SKM-1 treated with dmso at 0.1 percent for 144 hours (cell line): ENCODE measurements around the gene FUT4.
A peak's percentile ranks its signal among the peaks of the same experiment; 100 is the strongest.
"Not testable (repeated sequence)": the region's sequence is repeated elsewhere in the genome, so short reads cannot be mapped to it uniquely, and the experiment has no call there.

ENCODE experiments used
- DNase-seq: peaks from one replicate; lab custom pipeline; 2025; ENCODE audit not compliant: unreplicated experiment; lab: John Stamatoyannopoulos, UW

Gene FUT4

DNA sequence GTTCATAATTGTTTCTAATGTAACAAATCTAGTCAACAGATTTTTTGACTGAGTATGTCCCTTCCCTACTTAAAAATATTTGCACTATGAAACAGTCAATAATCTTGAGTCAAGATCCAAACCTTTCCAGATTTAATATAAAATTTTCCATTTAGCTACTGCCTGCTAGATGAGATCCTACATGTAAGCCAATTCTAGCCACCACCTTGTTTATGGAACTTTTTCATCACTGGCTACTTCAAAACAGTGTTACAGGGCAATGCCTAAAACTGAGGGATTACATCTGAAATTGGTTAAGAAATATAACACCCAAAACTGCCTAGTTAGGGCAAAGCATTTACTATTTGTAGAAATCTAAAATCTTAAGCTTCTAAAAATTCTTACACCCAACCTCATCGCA is 10.5 kb upstream of the FUT4 start:
- DNase-seq: no peak

GRCh38 chr11:94533696-94534630 is 9.8 kb upstream of the FUT4 start:
- DNase-seq: peak; percentile 40

DNA sequence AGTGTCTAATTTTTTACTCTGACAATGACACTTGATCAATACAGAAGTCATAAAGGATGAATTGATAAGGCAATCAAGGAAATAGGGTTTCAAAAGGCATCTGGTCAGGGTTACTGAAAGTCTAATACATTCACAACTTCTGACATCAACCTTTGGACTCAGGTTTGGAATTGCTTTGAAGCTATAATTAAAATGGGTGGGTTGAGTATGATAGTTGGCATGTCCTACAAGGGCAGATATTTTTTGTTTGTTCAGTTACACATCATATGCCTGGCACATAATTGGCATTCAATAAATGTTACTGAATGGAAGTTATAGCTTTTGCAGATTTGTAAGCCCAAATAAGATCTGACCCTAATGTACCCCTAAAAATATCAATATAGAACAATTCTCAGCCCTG is 7.3 kb upstream of the FUT4 start:
- no peak for DNase-seq

- no peak for DNase-seq
These were observed 6.6 kb upstream of the FUT4 start for GRCh38 chr11:94537031-94537600.

DNA sequence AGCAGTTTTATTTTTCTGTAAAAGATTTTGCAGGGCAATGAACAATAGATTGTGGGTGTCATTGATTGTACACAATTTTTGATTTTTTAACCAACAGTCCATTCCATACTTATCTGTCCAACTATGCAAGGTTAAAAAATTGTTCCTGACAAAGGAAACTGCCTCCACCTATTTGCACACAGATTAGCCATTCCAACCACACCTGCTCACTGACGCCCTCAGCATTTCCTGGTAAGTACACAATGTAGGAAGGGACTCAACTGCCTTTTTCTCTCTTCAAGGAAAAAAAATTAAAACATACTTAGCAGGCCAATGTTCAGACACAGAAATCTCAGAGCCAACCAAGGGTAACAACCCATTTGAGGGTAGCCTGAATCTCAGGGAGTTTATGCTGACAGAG is 4.3 kb upstream of the FUT4 start:
- DNase-seq: no peak

DNA sequence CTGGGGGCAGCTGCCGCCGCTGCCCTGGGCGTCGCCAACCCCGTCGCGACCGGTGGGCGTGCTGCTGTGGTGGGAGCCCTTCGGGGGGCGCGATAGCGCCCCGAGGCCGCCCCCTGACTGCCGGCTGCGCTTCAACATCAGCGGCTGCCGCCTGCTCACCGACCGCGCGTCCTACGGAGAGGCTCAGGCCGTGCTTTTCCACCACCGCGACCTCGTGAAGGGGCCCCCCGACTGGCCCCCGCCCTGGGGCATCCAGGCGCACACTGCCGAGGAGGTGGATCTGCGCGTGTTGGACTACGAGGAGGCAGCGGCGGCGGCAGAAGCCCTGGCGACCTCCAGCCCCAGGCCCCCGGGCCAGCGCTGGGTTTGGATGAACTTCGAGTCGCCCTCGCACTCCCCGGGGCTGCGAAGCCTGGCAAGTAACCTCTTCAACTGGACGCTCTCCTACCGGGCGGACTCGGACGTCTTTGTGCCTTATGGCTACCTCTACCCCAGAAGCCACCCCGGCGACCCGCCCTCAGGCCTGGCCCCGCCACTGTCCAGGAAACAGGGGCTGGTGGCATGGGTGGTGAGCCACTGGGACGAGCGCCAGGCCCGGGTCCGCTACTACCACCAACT is 1.0 kb downstream of the FUT4 start:
- DNase-seq: no peak

DNA sequence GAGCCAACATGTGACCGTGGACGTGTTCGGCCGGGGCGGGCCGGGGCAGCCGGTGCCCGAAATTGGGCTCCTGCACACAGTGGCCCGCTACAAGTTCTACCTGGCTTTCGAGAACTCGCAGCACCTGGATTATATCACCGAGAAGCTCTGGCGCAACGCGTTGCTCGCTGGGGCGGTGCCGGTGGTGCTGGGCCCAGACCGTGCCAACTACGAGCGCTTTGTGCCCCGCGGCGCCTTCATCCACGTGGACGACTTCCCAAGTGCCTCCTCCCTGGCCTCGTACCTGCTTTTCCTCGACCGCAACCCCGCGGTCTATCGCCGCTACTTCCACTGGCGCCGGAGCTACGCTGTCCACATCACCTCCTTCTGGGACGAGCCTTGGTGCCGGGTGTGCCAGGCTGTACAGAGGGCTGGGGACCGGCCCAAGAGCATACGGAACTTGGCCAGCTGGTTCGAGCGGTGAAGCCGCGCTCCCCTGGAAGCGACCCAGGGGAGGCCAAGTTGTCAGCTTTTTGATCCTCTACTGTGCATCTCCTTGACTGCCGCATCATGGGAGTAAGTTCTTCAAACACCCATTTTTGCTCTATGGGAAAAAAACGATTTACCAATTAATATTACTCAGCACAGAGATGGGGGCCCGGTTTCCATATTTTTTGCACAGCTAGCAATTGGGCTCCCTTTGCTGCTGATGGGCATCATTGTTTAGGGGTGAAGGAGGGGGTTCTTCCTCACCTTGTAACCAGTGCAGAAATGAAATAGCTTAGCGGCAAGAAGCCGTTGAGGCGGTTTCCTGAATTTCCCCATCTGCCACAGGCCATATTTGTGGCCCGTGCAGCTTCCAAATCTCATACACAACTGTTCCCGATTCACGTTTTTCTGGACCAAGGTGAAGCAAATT is 1.8 kb downstream of the FUT4 start:
- peak; percentile 40 for DNase-seq

- DNase-seq: no peak
These were observed 2.4 kb downstream of the FUT4 start for GRCh38 chr11:94546162-94546470.

DNA sequence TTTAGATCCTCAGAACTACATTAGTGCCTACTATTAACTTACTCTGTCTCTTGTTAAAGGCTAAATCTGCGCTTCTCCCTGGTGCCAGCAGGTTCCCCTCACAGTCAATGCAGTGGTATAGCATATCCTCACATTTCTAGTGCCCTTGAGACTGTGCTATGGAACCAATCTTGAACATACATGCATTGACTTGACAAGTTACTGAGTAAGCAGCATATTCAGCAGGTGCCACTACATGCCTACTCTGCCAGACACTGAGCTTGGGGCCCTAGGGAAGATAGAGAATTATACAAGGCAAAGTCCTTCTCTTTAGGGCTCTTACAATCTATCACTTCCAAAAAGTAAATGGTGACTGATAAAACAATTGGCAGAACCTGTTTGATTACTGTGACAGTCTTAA is 3.2 kb downstream of the FUT4 start:
- DNase-seq: peak; percentile 18

GRCh38 chr11:94549146-94549545 is 5.4 kb downstream of the FUT4 start:
- no peak for DNase-seq

DNA sequence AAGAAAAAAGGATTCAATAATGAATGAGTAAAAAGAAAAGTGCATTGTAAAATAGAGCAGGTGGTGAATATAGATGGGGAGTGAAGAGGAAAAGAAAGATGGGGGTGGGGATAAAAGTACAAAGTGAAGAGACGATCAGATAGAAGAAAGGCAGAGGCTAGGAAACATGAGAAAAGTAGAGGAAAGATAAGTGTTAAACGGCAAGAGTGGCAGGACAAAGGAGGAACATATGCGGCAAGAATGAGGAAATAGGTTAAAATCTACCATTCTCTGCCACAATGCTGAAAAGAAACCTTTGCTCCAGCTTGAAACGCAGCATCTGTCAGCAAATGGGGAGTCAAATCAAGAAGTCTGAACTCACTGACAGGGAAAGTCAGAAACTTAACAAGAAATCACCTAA is 6.8 kb downstream of the FUT4 start:
- DNase-seq: peak; percentile 69

- no peak for DNase-seq
These were observed 10.2 kb downstream of the FUT4 start for GRCh38 chr11:94553938-94554337.

DNA sequence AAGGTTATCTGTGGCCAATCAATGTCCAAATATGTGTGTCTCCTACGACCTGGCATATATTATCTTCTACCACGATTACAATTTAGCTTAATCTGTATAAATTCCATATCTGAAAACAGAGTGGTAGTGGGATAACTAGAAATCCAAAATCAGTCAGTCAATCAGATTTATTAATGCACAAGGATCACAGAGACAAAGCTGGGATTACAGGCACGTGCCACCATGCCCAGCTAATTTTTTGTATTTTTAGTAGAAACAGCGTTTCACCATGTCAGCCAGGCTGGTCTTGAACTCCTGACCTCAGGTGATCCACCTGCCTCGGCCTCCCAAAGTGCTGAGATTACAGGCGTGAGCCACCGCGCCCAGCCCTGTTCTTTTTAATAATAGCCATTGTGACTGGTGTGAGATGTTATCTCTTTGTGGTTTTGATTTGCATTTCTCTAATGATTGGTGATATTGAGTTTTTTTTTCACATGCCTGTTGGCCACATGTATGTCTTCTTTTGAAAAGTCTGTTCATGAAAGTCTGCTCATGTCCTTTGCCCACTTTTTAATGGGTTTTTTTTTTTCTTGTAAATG is 12.1 kb downstream of the FUT4 start:
- DNase-seq: not testable (repeated sequence)

DNA sequence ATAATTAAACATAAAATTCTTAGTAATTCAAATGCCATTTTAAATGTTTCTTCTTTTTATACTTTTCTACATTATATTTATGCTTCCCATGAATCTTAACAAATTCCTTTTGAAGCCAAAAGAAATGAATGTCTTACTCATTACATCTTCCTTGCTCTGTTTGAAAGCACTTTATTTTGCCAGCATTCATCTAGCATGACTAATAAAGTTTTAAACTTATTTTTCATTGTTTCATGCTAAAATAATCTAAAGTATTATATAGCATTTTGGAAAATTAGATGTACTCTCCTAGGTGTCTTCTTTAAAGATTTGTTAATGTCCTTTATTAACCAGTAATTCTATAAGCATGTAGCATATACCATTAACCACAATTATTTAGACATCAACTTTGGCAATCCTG is 13.7 kb downstream of the FUT4 start:
- DNase-seq: no peak

DNA sequence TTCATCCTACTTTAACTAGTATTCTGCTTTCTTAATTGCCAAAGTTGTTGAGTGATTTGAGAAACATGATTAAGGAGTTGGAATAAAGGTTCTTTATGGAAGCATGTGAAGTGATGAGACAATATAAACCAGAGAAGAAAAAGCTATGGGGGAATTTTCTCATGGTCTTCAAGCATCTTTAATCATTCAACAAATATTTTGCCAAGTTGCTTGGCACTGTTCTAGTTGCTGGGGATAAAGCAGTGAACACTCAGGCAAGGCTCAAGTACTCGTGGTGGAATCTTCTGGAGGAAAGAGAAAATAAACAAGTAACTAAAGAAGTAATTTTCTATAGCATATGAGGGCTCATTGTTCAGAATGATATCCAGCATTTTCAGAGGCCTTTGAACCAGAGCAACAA is 14.3 kb downstream of the FUT4 start:
- no peak for DNase-seq

DNA sequence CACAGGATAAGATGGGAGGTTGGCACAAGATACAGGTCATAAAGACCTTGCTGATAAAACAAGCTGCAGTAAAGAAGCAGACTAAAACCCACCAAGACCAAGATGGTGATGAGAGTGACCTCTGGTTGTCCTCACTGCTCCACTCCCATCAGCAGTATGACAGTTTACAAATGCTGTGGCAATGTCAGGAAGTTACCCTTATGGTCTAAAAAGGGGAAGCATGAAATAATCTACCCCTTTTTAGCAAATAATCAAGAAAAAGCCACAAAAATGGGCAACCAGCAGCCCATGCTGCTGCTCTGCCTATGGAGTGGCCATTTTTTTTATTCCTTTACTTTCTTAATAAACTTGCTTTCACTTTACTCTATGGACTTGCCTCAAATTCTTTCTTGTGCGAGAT is 14.7 kb downstream of the FUT4 start:
- DNase-seq: peak; percentile 91

- no peak for DNase-seq
These were observed 15.2 kb downstream of the FUT4 start for GRCh38 chr11:94558932-94559331.

DNA sequence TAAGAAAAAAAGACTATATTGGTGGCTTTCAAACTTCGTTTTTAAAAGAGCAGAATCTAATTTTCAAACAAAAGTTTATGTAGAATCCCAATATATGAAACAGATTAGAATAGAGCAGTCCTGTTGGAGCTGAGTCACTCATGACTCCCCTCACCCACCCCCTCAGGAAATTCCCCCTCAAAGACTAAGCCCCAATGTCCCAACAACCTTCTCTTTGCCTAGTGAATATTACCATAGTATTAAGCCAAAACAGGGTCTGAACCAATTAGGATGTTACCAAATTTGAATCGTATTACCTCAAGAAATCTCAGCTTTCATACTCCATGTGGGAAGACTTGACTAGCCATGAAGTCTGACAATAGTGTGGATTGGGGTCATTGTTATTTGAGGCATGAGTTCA is 15.6 kb downstream of the FUT4 start:
- DNase-seq: no peak

DNA sequence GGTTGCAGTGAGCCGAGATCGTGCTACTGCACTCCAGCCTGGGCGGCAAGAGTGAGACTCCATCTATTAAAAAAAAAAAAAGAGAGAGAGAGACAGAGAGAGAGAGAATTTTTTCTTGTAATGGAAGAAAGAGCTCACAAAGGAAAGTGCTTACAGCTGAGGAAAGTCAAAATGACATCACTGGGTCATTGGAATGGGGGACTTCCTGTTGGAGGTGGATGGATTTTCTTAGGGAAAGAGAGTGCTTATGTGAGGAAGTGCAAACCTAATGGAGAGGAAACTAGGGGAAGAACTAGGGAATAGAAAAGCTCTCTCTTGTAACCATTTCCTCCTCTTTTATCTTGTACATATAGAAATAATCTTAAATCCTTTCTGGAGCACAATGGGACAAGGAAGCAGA is 17.1 kb downstream of the FUT4 start:
- DNase-seq: no peak

DNA sequence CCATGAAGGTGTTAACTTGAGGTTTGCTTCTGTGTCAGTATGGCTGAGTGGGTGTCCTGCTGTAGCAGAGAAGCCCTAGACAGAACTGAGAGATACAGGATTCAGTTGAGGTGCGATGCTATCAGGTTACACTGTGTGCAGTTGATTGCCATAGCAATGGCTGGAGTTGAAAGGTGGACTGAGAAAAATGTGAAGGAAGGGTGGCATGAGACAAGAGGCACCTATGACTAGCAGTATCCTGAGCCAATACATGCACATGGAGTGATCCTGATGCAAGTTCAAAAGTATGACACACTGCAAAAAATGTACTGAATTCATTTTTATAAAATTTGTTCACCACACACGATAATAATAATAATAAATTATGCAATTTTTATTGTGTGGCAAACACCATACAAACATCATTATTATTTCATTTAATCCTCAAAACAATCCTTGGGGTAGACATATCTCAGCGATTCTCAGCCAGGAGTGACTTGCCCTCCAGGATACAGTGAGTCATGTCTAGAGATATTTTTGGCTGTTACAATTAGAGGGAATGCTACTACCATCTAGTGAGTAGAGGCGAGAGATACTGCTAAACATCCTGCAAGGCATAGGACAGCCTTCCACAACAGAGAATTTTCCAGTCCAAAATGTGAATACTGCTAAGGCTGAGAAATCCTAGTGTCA is 19.6 kb downstream of the FUT4 start:
- DNase-seq: no peak
